ENCODE results near the gene NFASC. TPM values are rescaled to one million over a fixed set of nuclear protein-coding genes. Genes with fewer than 3 reads are reported as not detected.

The NFASC gene
- total and polyA plus RNA-seq, 12 donors = 1.9 to 24.1 (median 9.2) TPM

- H3K4me3 ChIP-seq = no peak overlapping the region
- no peak for TF ChIP-seq CTCF (IDR thresholded peaks at IDR 0.05)
- no peaks in the 10 kb centered on the region for H3K36me3 ChIP-seq
- peaks cover 0 to 27% (median 19%) of the 10 kb centered on the region in 9 donors for H3K4me1 ChIP-seq
- intact Hi-C loops (cut with DNase I) = no loop called here
- 74 to 76% methylated on average over 15 of the region's 15 CpGs for WGBS, 2 donors
- peaks cover 0 to 8% (median 0%) of the 10 kb centered on the region in 11 donors for H3K9me3 ChIP-seq
- DNase-seq = no peak
- no peak overlapping the region for H3K27ac ChIP-seq
- H3K27me3 ChIP-seq = peaks cover 0 to 29% (median 0%) of the 10 kb centered on the region in 7 donors
- ATAC-seq = peak in 1 of 8 donors; percentile 41
Observed at GRCh38 chr1:204921855-204922516, 51.3 kb downstream of the NFASC start.

- Histone ChIP-seq H3K27ac (no peak overlapping the region), H3K4me1 (peaks cover 0 to 27% (median 19%) of the 10 kb centered on the region in 9 donors), H3K27me3 (peaks cover 0 to 35% (median 0%) of the 10 kb centered on the region in 7 donors), H3K9me3 (no peaks in the 10 kb centered on the region), H3K36me3 (no peaks in the 10 kb centered on the region), H3K4me3 (no peak overlapping the region)
- WGBS, 2 donors = 62 to 70% methylated on average over 10 of the region's 10 CpGs
- DNase-seq (no peak), ATAC-seq (no peak)
- TF ChIP-seq CTCF (IDR thresholded peaks at IDR 0.05) = no peak
- intact Hi-C loops (cut with DNase I) = no loop called here
Observed at GRCh38 chr1:204923201-204923600, 52.5 kb downstream of the NFASC start.

- Histone ChIP-seq H3K36me3 (no peaks in the 10 kb centered on the region), H3K27me3 (peaks cover 0 to 35% (median 0%) of the 10 kb centered on the region in 7 donors), H3K4me1 (peaks cover 0 to 27% (median 19%) of the 10 kb centered on the region in 9 donors), H3K9me3 (no peaks in the 10 kb centered on the region), H3K4me3 (no peak overlapping the region), H3K27ac (no peak overlapping the region)
- intact Hi-C loops (cut with DNase I) = no loop called here
- ATAC-seq (no peak), DNase-seq (no peak)
- no peak for TF ChIP-seq CTCF (IDR thresholded peaks at IDR 0.05)
- 74 to 78% methylated on average over 4 of the region's 4 CpGs for WGBS, 2 donors
Observed at GRCh38 chr1:204923626-204924012, 53.0 kb downstream of the NFASC start.

GRCh38 chr1:204924013-204924759, 53.5 kb downstream of the NFASC start:
- Histone ChIP-seq H3K27me3 (peaks cover 0 to 35% (median 0%) of the 10 kb centered on the region in 7 donors), H3K9me3 (no peaks in the 10 kb centered on the region), H3K4me3 (no peak overlapping the region), H3K27ac (no peak overlapping the region), H3K4me1 (peaks cover 0 to 27% (median 19%) of the 10 kb centered on the region in 9 donors), H3K36me3 (no peaks in the 10 kb centered on the region)
- DNase-seq (no peak), ATAC-seq (peak in 3 of 8 donors; percentile 19 to 34 (median 29))
- intact Hi-C loops (cut with DNase I) = no loop called here
- 45 to 58% methylated on average over 5 of the region's 5 CpGs for WGBS, 2 donors
- no peak for TF ChIP-seq CTCF (IDR thresholded peaks at IDR 0.05)
